Activated CD8-positive, alpha-beta T cell treated with anti-CD3 and anti-CD28 coated beads for 36 hours (primary cell): Measurements from ENCODE around the gene CFAP410. TPM values are rescaled to one million over a fixed set of nuclear protein-coding genes. Genes with fewer than 3 reads are reported as not detected.

Source experiments
- ATAC-seq: fragments of 200-7000 bp; cut with Tn5 transposase; one replicate; pipeline ENCODE4 v1.10.0; 2021; ENCODE audit warnings: mild to moderate bottlenecking, moderate library complexity
- CTCF ChIA-PET: fragments of 350-600 bp; sonication (Branson Sonifier 250); formaldehyde crosslinking; loops from one replicate; lab custom pipeline; 2021; ENCODE audit warnings: antibody characterized with exemption; lab: Charles Lee
- POLR2A ChIA-PET: fragments of 350-600 bp; sonication (Branson Sonifier 250); formaldehyde crosslinking; loops from one replicate; lab custom pipeline; 2021; ENCODE audit warnings: antibody characterized with exemption; lab: Charles Lee
- DNase-seq: peaks from one replicate; pipeline ENCODE4 v3.0.0-alpha.2; 2020
- H3K27ac Mint-ChIP-seq: one replicate; pipeline ENCODE4 v1.8.0; 2021; ENCODE audit warnings: mild to moderate bottlenecking, mixed read lengths
- H3K27me3 Mint-ChIP-seq: one replicate; pipeline ENCODE4 v1.8.0; 2021; ENCODE audit warnings: mixed read lengths
- H3K36me3 Mint-ChIP-seq: one replicate; pipeline ENCODE4 v1.8.0; 2021; ENCODE audit warnings: low read depth, mixed read lengths
- H3K4me1 Mint-ChIP-seq: one replicate; pipeline ENCODE4 v1.8.0; 2021; ENCODE audit warnings: low read depth, mixed read lengths
- H3K4me3 Mint-ChIP-seq: one replicate; pipeline ENCODE4 v1.8.0; 2021; ENCODE audit warnings: mild to moderate bottlenecking, moderate library complexity, mixed read lengths
- H3K9me3 Mint-ChIP-seq: one replicate; pipeline ENCODE4 v1.8.0; 2021; ENCODE audit warnings: mixed read lengths
- CTCF ChIP-seq: fragments of 200-600 bp; IDR thresholded peaks from one replicate; pipeline ENCODE4 v1.8.0; 2022; ENCODE audit warnings: antibody characterized with exemption, mild to moderate bottlenecking
- intact Hi-C: fragments of 100-400 bp; cut with micrococcal nuclease; formaldehyde crosslinking; loops from one replicate; pipeline ENCODE4 v1.10.0; 2022
- total RNA-seq, 2 experiments: library from RNA; stranded (reverse); gene quantifications; one replicate each; pipeline ENCODE4 v1.2.3, GENCODE V29; 2021

The CFAP410 gene
- total RNA-seq, 2 experiments from 2014 or later = 17.2 TPM

GRCh38 chr21:44351535-44352252 lies 12.5 kb upstream of the CFAP410 start:
- POLR2A ChIA-PET = interaction anchor here (0.6 to 1.1 kb wide), 2 partner anchors 9 to 12 kb away, joined by 3 read pairs; partner anchors contain the start of gene CFAP410
- peaks cover 47% of the 10 kb centered on the region for H3K4me1 Mint-ChIP-seq
- no peak overlapping the region for H3K27ac Mint-ChIP-seq
- TF ChIP-seq CTCF = no peak
- ATAC-seq (no peak), DNase-seq (no peak)
- CTCF ChIA-PET = interaction anchor here (2.4 kb wide), 1 partner anchor 9 kb away, joined by 8 read pairs; no protein-coding TSS in a partner anchor
- intact Hi-C loops = no loop called here
- H3K9me3 Mint-ChIP-seq = no peaks in the 10 kb centered on the region
- H3K36me3 Mint-ChIP-seq = no peaks in the 10 kb centered on the region
- H3K27me3 Mint-ChIP-seq = peaks cover 8% of the 10 kb centered on the region
- H3K4me3 Mint-ChIP-seq = no peak overlapping the region

- no peaks in the 10 kb centered on the region for H3K9me3 Mint-ChIP-seq
Observed at GRCh38 chr21:44350773-44351481, 11.7 kb upstream of the CFAP410 start.

GRCh38 chr21:44349847-44350772 lies 10.9 kb upstream of the CFAP410 start:
- TF ChIP-seq CTCF = no peak
- ATAC-seq (no peak), DNase-seq (no peak)
- peaks cover 8% of the 10 kb centered on the region for H3K27me3 Mint-ChIP-seq
- no peaks in the 10 kb centered on the region for H3K36me3 Mint-ChIP-seq
- no peaks in the 10 kb centered on the region for H3K9me3 Mint-ChIP-seq
- peaks cover 34% of the 10 kb centered on the region for H3K4me1 Mint-ChIP-seq
- no peak overlapping the region for H3K4me3 Mint-ChIP-seq
- intact Hi-C loops = loop anchor here (10.0 kb wide), 1 partner anchor 125 kb away; no protein-coding TSS in a partner anchor
- ChIA-PET POLR2A (no interaction called here), CTCF (no interaction called here)
- H3K27ac Mint-ChIP-seq = no peak overlapping the region

More at GRCh38 chr21:44350773-44351481, 11.7 kb upstream of the CFAP410 start:
- Mint-ChIP-seq H3K4me1 (peaks cover 40% of the 10 kb centered on the region), H3K27ac (no peak overlapping the region), H3K36me3 (no peaks in the 10 kb centered on the region), H3K4me3 (no peak overlapping the region), H3K27me3 (peaks cover 8% of the 10 kb centered on the region)
- no peak for TF ChIP-seq CTCF
- intact Hi-C loops = no loop called here
- POLR2A ChIA-PET = interaction anchor here (0.6 to 1.1 kb wide), 2 partner anchors 10 to 12 kb away, joined by 3 read pairs; partner anchors contain the start of gene CFAP410
- ATAC-seq = no peak
- no peak for DNase-seq
- CTCF ChIA-PET = no interaction called here

GRCh38 chr21:44349416-44349846 lies 10.2 kb upstream of the CFAP410 start:
- TF ChIP-seq CTCF = no peak
- Mint-ChIP-seq H3K9me3 (no peaks in the 10 kb centered on the region), H3K27me3 (peaks cover 8% of the 10 kb centered on the region), H3K4me3 (no peak overlapping the region), H3K27ac (no peak overlapping the region), H3K4me1 (peaks cover 28% of the 10 kb centered on the region), H3K36me3 (no peaks in the 10 kb centered on the region)
- CTCF ChIA-PET = no interaction called here
- intact Hi-C loops = loop anchor here (10.0 kb wide), 1 partner anchor 125 kb away; no protein-coding TSS in a partner anchor
- POLR2A ChIA-PET = no interaction called here
- DNase-seq (no peak), ATAC-seq (no peak)
